ENCODE data around the gene TMEM18.

DNA sequence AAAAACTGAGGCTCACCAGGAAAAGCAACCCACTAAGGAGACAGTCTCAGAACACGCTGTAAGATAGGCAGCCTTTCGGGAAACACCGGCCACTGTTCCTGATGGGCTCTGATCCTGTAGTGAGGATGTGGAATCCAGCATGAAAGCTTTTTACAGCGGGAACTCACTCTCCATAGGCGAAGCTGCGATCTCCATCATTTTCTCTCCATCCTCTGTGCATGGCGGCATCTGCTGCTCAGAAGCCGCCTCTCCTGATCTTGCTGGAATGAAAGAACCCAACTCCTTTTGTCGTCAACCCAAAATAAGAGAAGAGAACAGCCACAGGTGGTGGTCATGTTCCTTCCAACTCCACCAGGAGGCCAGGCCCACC lies 49.9 kb downstream of the TMEM18 start:
- TF ChIP-seq POLR2AphosphoS5 (IDR thresholded peaks at IDR 0.05; ENCODE audit: borderline replicate concordance, low read depth, low read length) (no peak), EZH2 (IDR thresholded peaks at IDR 0.05) (no peak)

Data from SK-N-MC (cell line).